ENCODE data around the gene YIF1B. TPM values are rescaled to one million over a fixed set of nuclear protein-coding genes. Genes with fewer than 3 reads are reported as not detected.
A peak's percentile ranks its signal among the peaks of the same experiment; 100 is the strongest.

Gene YIF1B
- total RNA-seq, 2 donors from 2014 or later, result 14.9 to 31.0 TPM

DNA sequence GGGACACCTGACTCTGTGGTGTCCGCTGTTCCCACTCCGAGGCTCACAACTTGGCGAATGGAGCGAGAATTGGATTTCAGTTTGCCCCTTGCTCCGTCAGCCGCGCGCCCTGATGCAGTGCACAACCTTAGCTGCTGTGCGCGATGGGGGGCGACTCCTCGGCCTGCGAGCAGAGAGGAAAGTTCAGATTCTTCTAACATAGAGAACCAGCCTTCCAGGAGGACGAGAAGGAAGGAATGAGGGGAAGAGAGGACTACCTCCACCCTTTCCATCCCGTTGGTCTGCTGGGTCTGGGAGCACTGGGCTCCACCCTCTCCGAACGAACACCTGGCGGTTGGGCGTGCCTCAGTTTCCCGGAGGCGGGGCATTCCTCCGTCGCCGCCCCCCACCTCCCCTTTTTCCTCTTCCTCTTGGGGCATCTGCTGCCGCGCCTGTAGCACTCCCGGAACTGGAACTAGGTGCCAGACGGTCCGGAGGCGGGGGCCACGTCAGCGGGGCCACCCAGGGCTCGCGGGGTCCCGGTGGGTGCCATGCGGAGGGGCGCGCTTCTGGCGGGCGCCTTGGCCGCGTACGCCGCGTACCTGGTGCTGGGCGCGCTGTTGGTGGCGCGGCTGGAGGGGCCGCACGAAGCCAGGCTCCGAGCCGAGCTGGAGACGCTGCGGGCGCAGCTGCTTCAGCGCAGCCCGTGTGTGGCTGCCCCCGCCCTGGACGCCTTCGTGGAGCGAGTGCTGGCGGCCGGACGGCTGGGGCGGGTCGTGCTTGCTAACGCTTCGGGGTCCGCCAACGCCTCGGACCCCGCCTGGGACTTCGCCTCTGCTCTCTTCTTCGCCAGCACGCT is 3.9 kb upstream of the YIF1B start, which contains the start of gene KCNK6:
KCNK6 (plus strand) TSS at position 425 of the 838 bp plus-strand sequence; CDS start at position 531, 106 bp downstream.
- no peaks in the 10 kb centered on the region for H3K9me3 ChIP-seq
- TF ChIP-seq, protein P1, sequence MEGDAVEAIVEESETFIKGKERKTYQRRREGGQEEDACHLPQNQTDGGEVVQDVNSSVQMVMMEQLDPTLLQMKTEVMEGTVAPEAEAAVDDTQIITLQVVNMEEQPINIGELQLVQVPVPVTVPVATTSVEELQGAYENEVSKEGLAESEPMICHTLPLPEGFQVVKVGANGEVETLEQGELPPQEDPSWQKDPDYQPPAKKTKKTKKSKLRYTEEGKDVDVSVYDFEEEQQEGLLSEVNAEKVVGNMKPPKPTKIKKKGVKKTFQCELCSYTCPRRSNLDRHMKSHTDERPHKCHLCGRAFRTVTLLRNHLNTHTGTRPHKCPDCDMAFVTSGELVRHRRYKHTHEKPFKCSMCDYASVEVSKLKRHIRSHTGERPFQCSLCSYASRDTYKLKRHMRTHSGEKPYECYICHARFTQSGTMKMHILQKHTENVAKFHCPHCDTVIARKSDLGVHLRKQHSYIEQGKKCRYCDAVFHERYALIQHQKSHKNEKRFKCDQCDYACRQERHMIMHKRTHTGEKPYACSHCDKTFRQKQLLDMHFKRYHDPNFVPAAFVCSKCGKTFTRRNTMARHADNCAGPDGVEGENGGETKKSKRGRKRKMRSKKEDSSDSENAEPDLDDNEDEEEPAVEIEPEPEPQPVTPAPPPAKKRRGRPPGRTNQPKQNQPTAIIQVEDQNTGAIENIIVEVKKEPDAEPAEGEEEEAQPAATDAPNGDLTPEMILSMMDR (IDR thresholded peaks at IDR 0.05), result no peak
- DNase-seq (ENCODE audit: low spot score), result no peak
- no peaks in the 10 kb centered on the region for H3K27me3 ChIP-seq (replicated peaks; ENCODE audit: insufficient read depth)
- peaks cover 29 to 56% of the 10 kb centered on the region in 2 donors for H3K4me1 ChIP-seq (ENCODE audit: control insufficient read depth in 1 of 2, low read depth in 2 of 2)
- H3K27ac ChIP-seq, result peak within 1 kb of the TSS; percentile 84 to 95
- no peak for ATAC-seq (ENCODE audit: insufficient number of reproducible peaks, low FRiP score, low read depth)
- no peaks in the 10 kb centered on the region for H3K36me3 ChIP-seq
- peak within 1 kb of the TSS; percentile 95 for H3K4me3 ChIP-seq

DNA sequence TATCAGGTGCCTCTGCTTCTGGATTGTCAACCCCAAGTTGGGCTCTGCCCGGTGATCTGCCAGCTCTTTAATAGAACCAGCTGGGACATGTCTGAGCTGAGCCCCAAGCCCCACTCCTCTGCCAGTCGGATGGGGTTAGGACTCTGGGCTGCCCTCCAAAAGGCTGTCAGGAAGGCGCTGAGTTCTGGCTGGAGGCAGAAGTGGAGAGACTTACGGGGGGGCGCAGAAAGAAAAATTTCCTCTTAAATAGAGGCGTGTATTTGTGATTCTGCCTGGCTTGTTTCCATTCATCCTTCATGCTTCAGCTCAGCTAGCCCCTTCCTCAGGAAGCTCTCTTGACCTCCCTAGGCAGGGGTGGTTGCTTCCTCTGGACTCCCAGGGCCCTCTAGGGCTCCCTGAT is 2.9 kb upstream of the YIF1B start:
- TF ChIP-seq, protein P1 (IDR thresholded peaks at IDR 0.05), result no peak
- Histone ChIP-seq H3K4me3 (peak overlapping the region; percentile 95), H3K27ac (peak overlapping the region; percentile 84 to 95), H3K9me3 (no peaks in the 10 kb centered on the region), H3K4me1 (ENCODE audit: control insufficient read depth in 1 of 2, low read depth in 2 of 2) (peaks cover 29 to 55% of the 10 kb centered on the region in 2 donors), H3K27me3 (replicated peaks; ENCODE audit: insufficient read depth) (no peaks in the 10 kb centered on the region), H3K36me3 (no peaks in the 10 kb centered on the region)
- ATAC-seq (ENCODE audit: insufficient number of reproducible peaks, low FRiP score, low read depth), result no peak
- DNase-seq (ENCODE audit: low spot score), result no peak

DNA sequence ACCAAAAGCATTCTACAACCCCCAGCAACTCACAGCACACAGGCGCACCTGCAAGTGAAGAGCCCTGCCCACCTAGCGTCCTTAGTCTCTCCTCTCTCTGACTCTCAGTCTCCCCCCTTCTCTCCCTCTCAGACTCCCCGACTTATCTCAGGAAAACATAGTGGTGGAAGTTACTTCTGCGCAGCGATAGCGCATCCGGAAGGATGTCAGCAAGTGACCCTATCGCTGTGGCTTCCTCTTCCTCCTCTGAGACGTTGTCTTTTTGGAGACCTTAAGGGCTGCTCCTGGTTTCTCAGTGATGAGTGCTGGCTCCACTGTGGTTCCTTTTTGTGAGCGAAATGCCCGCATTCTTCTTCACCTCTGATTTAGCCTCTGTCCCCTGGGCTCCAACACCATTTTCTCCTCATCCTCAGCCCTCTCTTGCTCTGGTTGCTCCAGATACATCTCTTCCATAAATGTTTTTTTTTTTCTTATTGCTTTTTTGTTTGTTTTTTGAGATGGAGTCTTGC is 1.4 kb upstream of the YIF1B start:
- H3K27me3 ChIP-seq (replicated peaks; ENCODE audit: insufficient read depth), result no peaks in the 10 kb centered on the region
- ATAC-seq (ENCODE audit: insufficient number of reproducible peaks, low FRiP score, low read depth) (no peak), DNase-seq (ENCODE audit: low spot score) (no peak)
- TF ChIP-seq, protein P1 (IDR thresholded peaks at IDR 0.05), result no peak
- peak overlapping the region; percentile 82 for H3K4me3 ChIP-seq
- H3K36me3 ChIP-seq, result no peaks in the 10 kb centered on the region
- H3K9me3 ChIP-seq, result no peaks in the 10 kb centered on the region
- H3K4me1 ChIP-seq (ENCODE audit: control insufficient read depth in 1 of 2, low read depth in 2 of 2), result peaks cover 19 to 41% of the 10 kb centered on the region in 2 donors
- peak overlapping the region in 1 of 2 donors; percentile 84 for H3K27ac ChIP-seq

DNA sequence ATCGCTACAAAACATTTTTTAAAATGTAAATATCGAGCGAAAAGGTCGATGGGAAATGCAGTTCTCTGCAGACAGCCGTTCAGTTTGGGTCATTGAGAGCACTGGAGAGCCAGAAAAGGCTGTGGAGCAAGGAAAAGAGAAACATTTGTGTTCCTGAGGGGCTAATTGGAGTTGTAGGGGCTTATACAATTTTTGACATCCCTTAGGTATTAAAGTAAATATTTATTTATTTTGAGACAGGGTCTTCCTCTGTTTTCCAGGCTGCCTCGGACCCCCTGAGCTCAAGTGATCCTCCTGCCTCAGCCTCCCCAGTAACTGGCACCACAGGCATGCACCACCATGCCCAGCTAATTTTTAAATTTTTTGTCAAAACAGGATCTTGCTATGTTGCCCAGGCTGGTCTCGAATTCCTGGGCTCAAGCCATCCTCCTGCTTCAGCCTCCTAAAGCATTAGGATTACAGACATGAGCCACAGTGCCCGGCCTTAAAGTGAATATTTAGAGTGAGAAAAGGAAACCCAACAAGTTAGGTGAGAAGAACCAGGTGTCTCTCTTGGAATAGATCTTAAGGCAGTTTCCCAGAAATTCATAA is 825 bp upstream of the YIF1B start:
- peak overlapping the region; percentile 82 for H3K4me3 ChIP-seq
- DNase-seq (ENCODE audit: low spot score) (no peak), ATAC-seq (ENCODE audit: insufficient number of reproducible peaks, low FRiP score, low read depth) (no peak)
- peaks cover 13 to 35% of the 10 kb centered on the region in 2 donors for H3K4me1 ChIP-seq (ENCODE audit: control insufficient read depth in 1 of 2, low read depth in 2 of 2)
- H3K36me3 ChIP-seq, result no peaks in the 10 kb centered on the region
- no peaks in the 10 kb centered on the region for H3K27me3 ChIP-seq (replicated peaks; ENCODE audit: insufficient read depth)
- no peaks in the 10 kb centered on the region for H3K9me3 ChIP-seq
- TF ChIP-seq, protein P1 (IDR thresholded peaks at IDR 0.05), result no peak
- H3K27ac ChIP-seq, result peak overlapping the region; percentile 67 to 84

DNA sequence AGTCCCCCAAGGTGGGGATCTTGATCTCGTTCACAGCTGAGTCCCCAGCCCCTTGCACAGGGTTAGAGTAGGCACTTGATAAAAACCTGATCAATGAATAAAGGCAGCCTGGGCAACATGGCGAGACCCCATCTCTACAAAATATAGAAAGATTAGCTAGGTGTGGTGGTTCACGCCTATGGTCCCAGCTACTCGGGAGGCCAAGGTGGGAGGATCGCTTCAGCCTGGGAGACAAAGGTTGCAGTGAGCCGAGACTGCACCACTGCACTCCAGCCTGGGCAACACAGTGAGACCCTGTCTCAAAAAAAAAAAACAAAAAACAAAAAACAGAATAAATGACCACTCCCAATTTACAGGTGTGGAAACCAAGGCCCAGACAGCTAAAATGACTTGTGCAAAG is 4.8 kb downstream of the YIF1B start:
- H3K4me3 ChIP-seq, result no peak overlapping the region
- ATAC-seq (ENCODE audit: insufficient number of reproducible peaks, low FRiP score, low read depth), result no peak
- TF ChIP-seq, protein P1 (IDR thresholded peaks at IDR 0.05), result no peak

More for the DNA sequence above, 4.8 kb downstream of the YIF1B start:
- no peak for DNase-seq (ENCODE audit: low spot score)
- H3K27me3 ChIP-seq (replicated peaks; ENCODE audit: insufficient read depth), result no peaks in the 10 kb centered on the region
- peaks cover 9% of the 10 kb centered on the region for H3K36me3 ChIP-seq
- H3K9me3 ChIP-seq, result no peaks in the 10 kb centered on the region
- H3K4me1 ChIP-seq (ENCODE audit: control insufficient read depth in 1 of 2, low read depth in 2 of 2), result peaks cover 0 to 3% of the 10 kb centered on the region in 2 donors
- H3K27ac ChIP-seq, result no peak overlapping the region

Measured in thoracic aorta (tissue), 2 donors.